Tibial nerve (tissue), 4 donors: Measurements from ENCODE around the gene RPE.

Experiments
- EP300 ChIP-seq, 2 donors: sonication (generic); formaldehyde crosslinking; IDR thresholded peaks; one replicate each; pipeline ENCODE4 v1.6.1; 2017; ENCODE audit warnings: antibody characterized with exemption in 2 of 2, mild to moderate bottlenecking in 1 of 2
- TF ChIP-seq, protein P1 (sequence below), 5 experiments: fragments of 200-600 bp in 3 of 5; fragments of 450-650 bp in 2 of 5; sonication (generic) in 3 of 5; IDR thresholded peaks; one replicate each; pipeline ENCODE4 v1.5.1; 2016 to 2019; ENCODE audit warnings: antibody characterized with exemption in 5 of 5, mild to moderate bottlenecking in 3 of 5, moderate library complexity in 2 of 5

DNA sequence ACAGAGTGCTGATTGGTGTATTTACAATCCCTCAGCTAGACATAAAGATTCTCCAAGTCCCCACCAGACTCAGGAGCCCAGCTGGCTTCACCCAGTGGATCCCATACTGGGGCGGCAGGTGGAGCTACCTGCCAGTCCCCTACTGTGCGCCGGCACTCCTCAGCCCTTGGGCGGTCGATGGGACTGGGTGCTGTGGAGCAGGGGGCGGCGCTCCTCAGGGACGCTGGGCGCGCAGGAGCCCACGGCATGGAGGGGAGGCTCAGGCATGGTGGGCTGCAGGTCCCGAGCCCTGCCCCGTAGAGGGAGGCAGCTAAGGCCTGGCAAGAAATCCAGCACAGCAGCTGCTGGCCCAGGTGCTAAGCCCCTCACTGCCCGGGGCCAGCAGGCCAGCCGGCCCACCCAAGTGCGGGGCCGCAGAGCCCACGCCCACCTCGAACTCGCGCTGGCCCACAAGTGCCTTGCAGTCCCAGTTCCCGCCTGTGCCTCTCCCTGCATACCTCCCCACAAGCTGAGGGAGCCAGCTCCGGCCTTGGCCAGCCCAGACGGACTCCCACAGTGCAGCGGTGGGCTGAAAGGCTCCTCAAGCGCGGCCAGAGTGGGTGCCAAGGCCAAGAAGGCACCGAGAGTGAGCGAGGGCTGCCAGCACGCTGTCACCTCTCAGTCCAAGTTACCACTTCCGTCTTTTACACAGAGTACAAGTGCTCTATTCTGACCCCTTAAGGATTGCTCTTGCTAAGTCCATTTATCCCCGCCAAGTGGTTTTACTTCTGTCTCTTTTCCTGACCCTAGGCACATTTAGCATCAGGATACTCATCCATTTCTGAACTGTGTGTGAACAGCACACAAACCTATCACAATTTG, 1.7 kb upstream of the RPE start:
- TF ChIP-seq, protein P1, sequence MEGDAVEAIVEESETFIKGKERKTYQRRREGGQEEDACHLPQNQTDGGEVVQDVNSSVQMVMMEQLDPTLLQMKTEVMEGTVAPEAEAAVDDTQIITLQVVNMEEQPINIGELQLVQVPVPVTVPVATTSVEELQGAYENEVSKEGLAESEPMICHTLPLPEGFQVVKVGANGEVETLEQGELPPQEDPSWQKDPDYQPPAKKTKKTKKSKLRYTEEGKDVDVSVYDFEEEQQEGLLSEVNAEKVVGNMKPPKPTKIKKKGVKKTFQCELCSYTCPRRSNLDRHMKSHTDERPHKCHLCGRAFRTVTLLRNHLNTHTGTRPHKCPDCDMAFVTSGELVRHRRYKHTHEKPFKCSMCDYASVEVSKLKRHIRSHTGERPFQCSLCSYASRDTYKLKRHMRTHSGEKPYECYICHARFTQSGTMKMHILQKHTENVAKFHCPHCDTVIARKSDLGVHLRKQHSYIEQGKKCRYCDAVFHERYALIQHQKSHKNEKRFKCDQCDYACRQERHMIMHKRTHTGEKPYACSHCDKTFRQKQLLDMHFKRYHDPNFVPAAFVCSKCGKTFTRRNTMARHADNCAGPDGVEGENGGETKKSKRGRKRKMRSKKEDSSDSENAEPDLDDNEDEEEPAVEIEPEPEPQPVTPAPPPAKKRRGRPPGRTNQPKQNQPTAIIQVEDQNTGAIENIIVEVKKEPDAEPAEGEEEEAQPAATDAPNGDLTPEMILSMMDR (IDR thresholded peaks at IDR 0.05) = no peak
- no peak for TF ChIP-seq EP300 (IDR thresholded peaks at IDR 0.05)
